Measurements from ENCODE around the gene URGCP. TPM values are rescaled to one million over a fixed set of nuclear protein-coding genes. Genes with fewer than 3 reads are reported as not detected.

URGCP gene, protein sequence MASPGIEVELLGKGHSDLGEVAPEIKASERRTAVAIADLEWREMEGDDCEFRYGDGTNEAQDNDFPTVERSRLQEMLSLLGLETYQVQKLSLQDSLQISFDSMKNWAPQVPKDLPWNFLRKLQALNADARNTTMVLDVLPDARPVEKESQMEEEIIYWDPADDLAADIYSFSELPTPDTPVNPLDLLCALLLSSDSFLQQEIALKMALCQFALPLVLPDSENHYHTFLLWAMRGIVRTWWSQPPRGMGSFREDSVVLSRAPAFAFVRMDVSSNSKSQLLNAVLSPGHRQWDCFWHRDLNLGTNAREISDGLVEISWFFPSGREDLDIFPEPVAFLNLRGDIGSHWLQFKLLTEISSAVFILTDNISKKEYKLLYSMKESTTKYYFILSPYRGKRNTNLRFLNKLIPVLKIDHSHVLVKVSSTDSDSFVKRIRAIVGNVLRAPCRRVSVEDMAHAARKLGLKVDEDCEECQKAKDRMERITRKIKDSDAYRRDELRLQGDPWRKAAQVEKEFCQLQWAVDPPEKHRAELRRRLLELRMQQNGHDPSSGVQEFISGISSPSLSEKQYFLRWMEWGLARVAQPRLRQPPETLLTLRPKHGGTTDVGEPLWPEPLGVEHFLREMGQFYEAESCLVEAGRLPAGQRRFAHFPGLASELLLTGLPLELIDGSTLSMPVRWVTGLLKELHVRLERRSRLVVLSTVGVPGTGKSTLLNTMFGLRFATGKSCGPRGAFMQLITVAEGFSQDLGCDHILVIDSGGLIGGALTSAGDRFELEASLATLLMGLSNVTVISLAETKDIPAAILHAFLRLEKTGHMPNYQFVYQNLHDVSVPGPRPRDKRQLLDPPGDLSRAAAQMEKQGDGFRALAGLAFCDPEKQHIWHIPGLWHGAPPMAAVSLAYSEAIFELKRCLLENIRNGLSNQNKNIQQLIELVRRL
- total RNA-seq (2021): 30.5 and 30.7 TPM in 2 replicates
- long read RNA-seq, full-length matches to known transcripts: 127 of 141 reads
- long read RNA-seq, partial matches to known transcripts: 0 of 141 reads
- long read RNA-seq, other reads (novel, unspliced or antisense): 14 of 141 reads

DNA sequence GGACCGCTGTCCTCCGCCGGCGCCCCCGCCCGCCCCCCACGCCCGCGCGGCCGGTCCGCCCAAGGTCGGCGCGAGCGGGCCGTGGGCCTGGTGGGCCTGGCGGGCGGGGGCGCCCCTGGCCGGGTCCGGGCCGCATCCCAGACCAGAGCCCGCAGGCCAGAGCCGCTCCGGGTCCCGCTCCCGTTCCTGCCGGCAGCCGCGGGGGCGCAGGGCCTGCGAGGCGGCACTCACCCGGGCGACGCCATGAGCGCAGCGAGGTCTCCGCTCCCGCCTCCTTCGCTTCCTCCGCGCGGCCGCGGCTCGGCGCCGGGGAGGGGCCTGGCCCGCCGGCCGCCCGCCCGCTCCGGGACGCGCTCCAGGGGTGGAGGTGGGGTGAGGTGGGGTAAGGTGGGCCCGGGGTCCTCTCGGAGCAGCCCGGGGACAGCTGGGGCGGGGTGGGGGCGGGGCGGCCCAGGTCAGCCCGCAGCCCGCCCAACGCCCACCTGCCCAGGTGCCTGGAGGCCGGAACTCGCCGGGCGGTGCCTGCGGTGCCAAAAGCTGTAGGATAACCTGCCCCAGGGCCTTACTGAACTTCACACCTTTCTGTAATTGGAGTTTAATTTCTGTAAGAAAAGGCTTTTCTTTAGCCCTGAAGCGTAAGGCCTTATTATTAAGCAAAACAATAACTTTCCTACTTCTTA, at the start of gene URGCP:
Gene URGCP, minus strand, starts transcription at position 266 of the 680 bp plus-strand sequence. Its CDS starts 21 bp downstream, at position 245.
- Histone ChIP-seq H3K23ac (ENCODE audit: insufficient read length, low read depth, low read length) (no peak within 1 kb of the TSS), H2BK20ac (ENCODE audit: low read depth, low read length, poor library complexity, severe bottlenecking) (no peak within 1 kb of the TSS), H3K4ac (ENCODE audit: low read depth, low read length) (no peak within 1 kb of the TSS), H3K18ac (ENCODE audit: insufficient read length, low read depth, low read length) (no peak within 1 kb of the TSS), H2AK5ac (ENCODE audit: insufficient read length, low read length) (no peak within 1 kb of the TSS), H3K14ac (ENCODE audit: insufficient read depth, low read length) (peak within 1 kb of the TSS; percentile 63; the same call in 1 of the 2 replicates), H3K23me2 (ENCODE audit: insufficient read length, low read depth, low read length, poor library complexity, severe bottlenecking) (no peaks in the 10 kb centered on the region), H4K8ac (replicated peaks; ENCODE audit: insufficient read length, low read depth, low read length) (no peak within 1 kb of the TSS), H4K5ac (ENCODE audit: insufficient read length, low read depth, low read length) (no peak within 1 kb of the TSS), H3K4me2 (ENCODE audit: insufficient read depth, insufficient read length, low read length) (peak within 1 kb of the TSS; percentile 59), H2AFZ (ENCODE audit: low read length) (no peak within 1 kb of the TSS), H3T11ph (ENCODE audit: low read length) (no peak within 1 kb of the TSS), H2BK5ac (ENCODE audit: insufficient read length, low read length) (no peak within 1 kb of the TSS), H3K27ac (ENCODE audit: insufficient read length, low read depth, low read length) (no peak within 1 kb of the TSS), H3K79me1 (ENCODE audit: insufficient read depth, low read depth, low read length, poor library complexity, severe bottlenecking) (no peaks in the 10 kb centered on the region), H3K27me3 (ENCODE audit: insufficient read depth, low read length) (no peaks in the 10 kb centered on the region), H3K56ac (ENCODE audit: insufficient read length, low read depth, low read length) (no peak within 1 kb of the TSS), H3K9me3 (ENCODE audit: control insufficient read depth, low read depth, low read length) (no peaks in the 10 kb centered on the region), H2BK12ac (ENCODE audit: insufficient read length, low read depth, low read length) (no peak within 1 kb of the TSS), H2BK15ac (ENCODE audit: low read depth, low read length) (no peak within 1 kb of the TSS), H4K91ac (ENCODE audit: insufficient read length, low read depth, low read length) (no peak within 1 kb of the TSS), H3K4me1 (ENCODE audit: insufficient read depth, low read length) (0 out of 2 replicates have a peak, but pooled peaks cover 3% of the 10 kb centered on the region), H4K20me1 (ENCODE audit: control insufficient read depth, insufficient read depth, insufficient read length) (no peaks in the 10 kb centered on the region), H3K9ac (ENCODE audit: extremely low read depth, insufficient read length, low read length) (peak within 1 kb of the TSS; percentile 26), H3K79me2 (ENCODE audit: insufficient read depth, low read length) (no peaks in the 10 kb centered on the region; the same call in 1 of the 2 replicates), H2BK120ac (ENCODE audit: low read depth, low read length, poor library complexity, severe bottlenecking) (no peak within 1 kb of the TSS)
- H3K27me3 Mint-ChIP-seq (ENCODE audit: low read depth): no peaks in the 10 kb centered on the region
- peak; percentile 68 for DNase-seq
- H3K4me1 Mint-ChIP-seq: peaks cover 29 to 37% of the 10 kb centered on the region in 2 experiments
- H3K9me3 Mint-ChIP-seq: no peaks in the 10 kb centered on the region
- peak within 1 kb of the TSS; percentile 80 to 93 (median 88); a peak in 2 of 7 replicates for H3K27ac Mint-ChIP-seq
- H3K36me3 Mint-ChIP-seq (ENCODE audit: insufficient read depth in 1 of 3, low read depth in 3 of 3): no peaks in the 10 kb centered on the region
- TF ChIP-seq, protein P1, sequence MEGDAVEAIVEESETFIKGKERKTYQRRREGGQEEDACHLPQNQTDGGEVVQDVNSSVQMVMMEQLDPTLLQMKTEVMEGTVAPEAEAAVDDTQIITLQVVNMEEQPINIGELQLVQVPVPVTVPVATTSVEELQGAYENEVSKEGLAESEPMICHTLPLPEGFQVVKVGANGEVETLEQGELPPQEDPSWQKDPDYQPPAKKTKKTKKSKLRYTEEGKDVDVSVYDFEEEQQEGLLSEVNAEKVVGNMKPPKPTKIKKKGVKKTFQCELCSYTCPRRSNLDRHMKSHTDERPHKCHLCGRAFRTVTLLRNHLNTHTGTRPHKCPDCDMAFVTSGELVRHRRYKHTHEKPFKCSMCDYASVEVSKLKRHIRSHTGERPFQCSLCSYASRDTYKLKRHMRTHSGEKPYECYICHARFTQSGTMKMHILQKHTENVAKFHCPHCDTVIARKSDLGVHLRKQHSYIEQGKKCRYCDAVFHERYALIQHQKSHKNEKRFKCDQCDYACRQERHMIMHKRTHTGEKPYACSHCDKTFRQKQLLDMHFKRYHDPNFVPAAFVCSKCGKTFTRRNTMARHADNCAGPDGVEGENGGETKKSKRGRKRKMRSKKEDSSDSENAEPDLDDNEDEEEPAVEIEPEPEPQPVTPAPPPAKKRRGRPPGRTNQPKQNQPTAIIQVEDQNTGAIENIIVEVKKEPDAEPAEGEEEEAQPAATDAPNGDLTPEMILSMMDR (conservative IDR thresholded peaks at IDR 0.05): no peak
- no CpG with 5 or more reads among the region's 73 CpGs for WGBS (ENCODE audit: extremely low coverage, insufficient read length, low lambda C conversion rate)
- H3K4me3 Mint-ChIP-seq: peak within 1 kb of the TSS; percentile 87 to 96

Measured in H9 (cell line).